Mucosa of rectum (tissue), 2 donors: ENCODE data around the gene DENND1A.

Source experiments
- H3K27ac ChIP-seq, 2 donors: one replicate each; pipeline ENCODE4 v1.7.0; 2013; ENCODE audit warnings: inconsistent platforms in 2 of 2, low read depth in 2 of 2, low read length in 2 of 2
- H3K27me3 ChIP-seq, 2 donors: one replicate each; pipeline ENCODE4 v1.7.0; 2013; ENCODE audit warnings: low read length in 2 of 2; ENCODE audit not compliant: control insufficient read depth in 2 of 2, insufficient read depth in 2 of 2
- H3K36me3 ChIP-seq, 2 donors: one replicate each; pipeline ENCODE4 v1.7.0; 2013; ENCODE audit warnings: low read length in 2 of 2; ENCODE audit not compliant: control insufficient read depth in 2 of 2, insufficient read depth in 2 of 2
- H3K4me1 ChIP-seq, 2 donors: one replicate each; pipeline ENCODE4 v1.7.0; 2013; ENCODE audit warnings: low read length in 2 of 2, mild to moderate bottlenecking in 1 of 2; ENCODE audit not compliant: control insufficient read depth in 2 of 2, insufficient read depth in 2 of 2
- H3K4me3 ChIP-seq, 2 donors: one replicate each; pipeline ENCODE4 v1.7.0; 2013; ENCODE audit warnings: low read length in 2 of 2
- H3K9ac ChIP-seq, 2 donors: one replicate each; pipeline ENCODE4 v1.7.0; 2013; ENCODE audit warnings: low read length in 2 of 2, low read depth in 1 of 2, mild to moderate bottlenecking in 1 of 2
- H3K9me3 ChIP-seq, 2 donors: one replicate each; pipeline ENCODE4 v1.7.0; 2013; ENCODE audit warnings: low read length in 2 of 2; ENCODE audit not compliant: control insufficient read depth in 2 of 2
- donor health status: healthy.
- donor health status: Normal muscosa, but diverticular disease.

DENND1A gene

GRCh38 chr9:123584202-123585176 lies 345.4 kb downstream of the DENND1A start:
- H3K27ac ChIP-seq: no peak overlapping the region
- H3K36me3 ChIP-seq: peaks cover 1 to 16% of the 10 kb centered on the region in 2 donors
- no peaks in the 10 kb centered on the region for H3K4me1 ChIP-seq
- H3K27me3 ChIP-seq: no peaks in the 10 kb centered on the region
- H3K9ac ChIP-seq: no peak overlapping the region
- peaks cover 0 to 3% of the 10 kb centered on the region in 2 donors for H3K9me3 ChIP-seq
- H3K4me3 ChIP-seq: no peak overlapping the region

GRCh38 chr9:123583646-123584045 lies 346.3 kb downstream of the DENND1A start:
- no peaks in the 10 kb centered on the region for H3K4me1 ChIP-seq
- no peak overlapping the region for H3K27ac ChIP-seq
- peaks cover 6 to 18% of the 10 kb centered on the region in 2 donors for H3K36me3 ChIP-seq
- no peaks in the 10 kb centered on the region for H3K27me3 ChIP-seq
- peaks cover 0 to 3% of the 10 kb centered on the region in 2 donors for H3K9me3 ChIP-seq
- H3K9ac ChIP-seq: no peak overlapping the region
- no peak overlapping the region for H3K4me3 ChIP-seq

- H3K9me3 ChIP-seq: no peaks in the 10 kb centered on the region
These were observed 358.7 kb downstream of the DENND1A start for GRCh38 chr9:123571240-123571639.

GRCh38 chr9:123568691-123569688 lies 360.9 kb downstream of the DENND1A start:
- H3K4me1 ChIP-seq: peaks cover 5% of the 10 kb centered on the region in 2 donors
- no peak overlapping the region for H3K9ac ChIP-seq
- no peak overlapping the region for H3K27ac ChIP-seq
- no peaks in the 10 kb centered on the region for H3K9me3 ChIP-seq
- H3K36me3 ChIP-seq: no peaks in the 10 kb centered on the region
- no peaks in the 10 kb centered on the region for H3K27me3 ChIP-seq
- H3K4me3 ChIP-seq: no peak overlapping the region

More at GRCh38 chr9:123571240-123571639, 358.7 kb downstream of the DENND1A start:
- H3K27ac ChIP-seq: no peak overlapping the region
- H3K4me3 ChIP-seq: no peak overlapping the region
- H3K36me3 ChIP-seq: no peaks in the 10 kb centered on the region
- H3K27me3 ChIP-seq: no peaks in the 10 kb centered on the region
- H3K4me1 ChIP-seq: peaks cover 5% of the 10 kb centered on the region in 2 donors
- no peak overlapping the region for H3K9ac ChIP-seq

GRCh38 chr9:123567013-123567412 lies 362.9 kb downstream of the DENND1A start:
- Histone ChIP-seq H3K9me3 (no peaks in the 10 kb centered on the region), H3K27me3 (no peaks in the 10 kb centered on the region), H3K27ac (no peak overlapping the region), H3K9ac (no peak overlapping the region), H3K4me1 (peaks cover 5% of the 10 kb centered on the region in 2 donors), H3K4me3 (no peak overlapping the region), H3K36me3 (peaks cover 0 to 2% of the 10 kb centered on the region in 2 donors)

GRCh38 chr9:123564652-123565051 lies 365.3 kb downstream of the DENND1A start:
- Histone ChIP-seq H3K27ac (no peak overlapping the region), H3K27me3 (no peaks in the 10 kb centered on the region), H3K9ac (no peak overlapping the region), H3K4me1 (peaks cover 5% of the 10 kb centered on the region in 2 donors), H3K9me3 (no peaks in the 10 kb centered on the region), H3K4me3 (no peak overlapping the region), H3K36me3 (peaks cover 0 to 2% of the 10 kb centered on the region in 2 donors)

- Histone ChIP-seq H3K9me3 (no peaks in the 10 kb centered on the region), H3K4me3 (no peak overlapping the region), H3K27ac (no peak overlapping the region)
These were observed 367.0 kb downstream of the DENND1A start for GRCh38 chr9:123562844-123563346.

GRCh38 chr9:123561046-123561445 lies 368.9 kb downstream of the DENND1A start:
- Histone ChIP-seq H3K4me3 (no peak overlapping the region), H3K4me1 (no peaks in the 10 kb centered on the region), H3K9me3 (no peaks in the 10 kb centered on the region), H3K27me3 (no peaks in the 10 kb centered on the region), H3K27ac (no peak overlapping the region), H3K9ac (no peak overlapping the region), H3K36me3 (peaks cover 13% of the 10 kb centered on the region in 2 donors)

More at GRCh38 chr9:123562844-123563346, 367.0 kb downstream of the DENND1A start:
- Histone ChIP-seq H3K4me1 (no peaks in the 10 kb centered on the region), H3K9ac (no peak overlapping the region), H3K36me3 (peaks cover 0 to 2% of the 10 kb centered on the region in 2 donors), H3K27me3 (no peaks in the 10 kb centered on the region)

GRCh38 chr9:123556464-123557435 lies 373.2 kb downstream of the DENND1A start:
- no peak overlapping the region for H3K9ac ChIP-seq
- no peaks in the 10 kb centered on the region for H3K4me1 ChIP-seq
- no peaks in the 10 kb centered on the region for H3K9me3 ChIP-seq
- no peak overlapping the region for H3K4me3 ChIP-seq
- no peak overlapping the region for H3K27ac ChIP-seq
- H3K36me3 ChIP-seq: peaks cover 18 to 21% of the 10 kb centered on the region in 2 donors
- H3K27me3 ChIP-seq: no peaks in the 10 kb centered on the region
